Mucosa of stomach (tissue), 1 donor: ENCODE data around the gene NTM.

ENCODE experiments used
- H3K27me3 ChIP-seq: one replicate; pipeline ENCODE4 v1.7.0; 2013; ENCODE audit warnings: mild to moderate bottlenecking, low read length; ENCODE audit not compliant: control insufficient read depth, insufficient read depth
- H3K36me3 ChIP-seq: one replicate; pipeline ENCODE4 v1.7.0; 2013; ENCODE audit warnings: low read length; ENCODE audit not compliant: control insufficient read depth, insufficient read depth
- H3K4me1 ChIP-seq: one replicate; pipeline ENCODE4 v1.7.0; 2013; ENCODE audit warnings: mild to moderate bottlenecking, low read length; ENCODE audit not compliant: control insufficient read depth, insufficient read depth
- H3K4me3 ChIP-seq: one replicate; pipeline ENCODE4 v1.7.0; 2013; ENCODE audit warnings: low read length
- H3K9ac ChIP-seq: one replicate; pipeline ENCODE4 v1.7.0; 2013; ENCODE audit warnings: mild to moderate bottlenecking, low read length, moderate library complexity
- H3K9me3 ChIP-seq: one replicate; pipeline ENCODE4 v1.7.0; 2013; ENCODE audit warnings: mild to moderate bottlenecking, low read length, moderate library complexity; ENCODE audit not compliant: control insufficient read depth
- donor health status: Pancreatic carcinoma.

The NTM gene

GRCh38 chr11:131470216-131470925 is 100.0 kb downstream of the NTM start:
- Histone ChIP-seq H3K27me3 (no peaks in the 10 kb centered on the region), H3K9ac (no peak overlapping the region), H3K4me3 (no peak overlapping the region), H3K4me1 (no peaks in the 10 kb centered on the region), H3K9me3 (no peaks in the 10 kb centered on the region), H3K36me3 (no peaks in the 10 kb centered on the region)

GRCh38 chr11:131471976-131472375 is 101.6 kb downstream of the NTM start:
- Histone ChIP-seq H3K4me1 (no peaks in the 10 kb centered on the region), H3K9ac (no peak overlapping the region), H3K9me3 (no peaks in the 10 kb centered on the region), H3K27me3 (no peaks in the 10 kb centered on the region), H3K4me3 (no peak overlapping the region), H3K36me3 (no peaks in the 10 kb centered on the region)

DNA sequence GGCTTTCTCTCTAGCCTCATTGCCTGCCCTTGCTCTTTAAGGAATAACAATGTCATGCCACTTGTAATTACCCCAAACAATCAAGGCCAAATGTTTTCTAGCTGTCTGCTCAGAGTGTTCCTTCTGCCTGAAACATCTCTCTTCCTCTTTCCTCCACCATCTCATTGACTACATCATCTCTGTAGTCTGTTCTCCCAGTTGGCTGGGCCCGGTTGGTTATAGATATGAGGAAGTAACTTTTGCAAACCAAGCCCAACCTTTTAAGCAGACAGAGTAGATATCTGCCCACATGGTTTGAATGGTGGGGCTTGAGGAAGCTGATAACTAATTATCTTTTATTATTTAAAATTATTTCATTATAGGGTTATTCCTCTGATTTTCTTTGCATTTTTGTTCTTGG is 104.5 kb downstream of the NTM start:
- H3K4me1 ChIP-seq: no peaks in the 10 kb centered on the region
- no peak overlapping the region for H3K4me3 ChIP-seq
- H3K36me3 ChIP-seq: no peaks in the 10 kb centered on the region
- no peaks in the 10 kb centered on the region for H3K9me3 ChIP-seq
- no peak overlapping the region for H3K9ac ChIP-seq
- no peaks in the 10 kb centered on the region for H3K27me3 ChIP-seq

GRCh38 chr11:131476266-131476665 is 105.9 kb downstream of the NTM start:
- no peaks in the 10 kb centered on the region for H3K9me3 ChIP-seq
- no peak overlapping the region for H3K9ac ChIP-seq
- H3K4me3 ChIP-seq: no peak overlapping the region
- no peaks in the 10 kb centered on the region for H3K36me3 ChIP-seq
- H3K4me1 ChIP-seq: no peaks in the 10 kb centered on the region
- H3K27me3 ChIP-seq: no peaks in the 10 kb centered on the region

- Histone ChIP-seq H3K9ac (no peak overlapping the region), H3K4me1 (no peaks in the 10 kb centered on the region), H3K9me3 (no peaks in the 10 kb centered on the region), H3K36me3 (no peaks in the 10 kb centered on the region), H3K4me3 (no peak overlapping the region), H3K27me3 (no peaks in the 10 kb centered on the region)
Measured at GRCh38 chr11:131478341-131478740, 107.9 kb downstream of the NTM start.

GRCh38 chr11:131481303-131481702 is 110.9 kb downstream of the NTM start:
- Histone ChIP-seq H3K27me3 (no peaks in the 10 kb centered on the region), H3K9me3 (no peaks in the 10 kb centered on the region), H3K9ac (no peak overlapping the region), H3K4me3 (no peak overlapping the region), H3K4me1 (no peaks in the 10 kb centered on the region), H3K36me3 (no peaks in the 10 kb centered on the region)

DNA sequence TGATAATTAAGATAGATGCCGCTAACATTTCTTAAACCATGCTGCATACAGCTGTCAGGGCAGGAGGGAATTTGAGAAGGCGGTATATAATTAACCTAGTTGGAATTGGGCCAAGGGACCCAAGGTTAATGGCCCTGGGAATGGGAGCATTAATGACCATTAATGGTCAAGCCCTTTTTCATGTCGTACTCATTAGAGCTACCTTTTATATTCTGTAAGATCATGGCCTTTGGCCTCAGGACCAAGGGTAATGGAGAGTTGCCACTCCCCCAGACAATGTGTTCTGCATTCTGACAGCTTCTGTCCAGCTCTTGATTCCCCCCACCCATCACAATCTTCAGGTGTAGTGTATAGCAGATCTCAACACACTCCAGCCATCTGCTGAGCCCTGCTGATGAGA is 111.6 kb downstream of the NTM start:
- Histone ChIP-seq H3K36me3 (no peaks in the 10 kb centered on the region), H3K4me1 (no peaks in the 10 kb centered on the region), H3K9me3 (no peaks in the 10 kb centered on the region), H3K9ac (no peak overlapping the region), H3K27me3 (no peaks in the 10 kb centered on the region), H3K4me3 (no peak overlapping the region)

DNA sequence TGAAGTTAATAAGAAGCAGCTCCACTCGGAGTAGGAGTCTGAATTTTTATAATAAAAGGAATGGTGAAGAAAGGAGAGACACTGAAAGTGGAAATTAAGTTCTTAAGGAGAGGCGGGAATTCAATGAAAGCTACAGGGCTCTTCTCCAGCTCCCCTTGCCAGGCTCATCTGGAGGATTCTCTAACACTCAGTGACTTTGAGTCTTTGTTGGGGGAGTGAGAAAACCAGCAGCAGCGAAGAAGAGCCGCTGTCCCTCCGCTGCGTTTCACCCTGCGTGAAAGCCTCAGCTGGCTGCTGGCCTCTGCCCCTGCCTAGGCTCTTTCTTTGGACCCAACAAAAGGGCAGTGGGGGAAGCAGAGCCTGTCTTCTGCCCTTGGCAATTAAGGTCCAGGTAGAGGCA is 113.0 kb downstream of the NTM start:
- no peaks in the 10 kb centered on the region for H3K27me3 ChIP-seq
- no peaks in the 10 kb centered on the region for H3K36me3 ChIP-seq
- H3K9ac ChIP-seq: no peak overlapping the region
- no peak overlapping the region for H3K4me3 ChIP-seq
- no peaks in the 10 kb centered on the region for H3K4me1 ChIP-seq
- H3K9me3 ChIP-seq: no peaks in the 10 kb centered on the region

DNA sequence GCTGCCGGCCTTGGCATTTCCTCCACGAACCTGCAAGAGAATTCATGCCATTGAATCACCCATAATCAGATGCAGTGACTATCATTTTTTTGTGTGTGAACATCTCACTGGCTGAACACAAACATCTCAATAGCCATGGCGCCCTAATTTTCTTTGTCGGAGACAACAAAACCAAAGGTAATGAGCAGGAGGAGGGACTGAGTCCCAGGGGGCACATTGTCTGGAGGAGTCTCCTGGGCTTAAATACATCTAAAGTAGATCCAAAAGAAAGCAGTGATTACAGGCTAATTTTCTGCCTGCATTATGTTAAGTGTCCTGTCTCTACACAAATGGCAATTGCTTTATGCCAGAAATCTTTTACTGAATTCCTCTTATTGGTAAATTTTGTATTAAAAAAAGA is 113.5 kb downstream of the NTM start:
- no peaks in the 10 kb centered on the region for H3K9me3 ChIP-seq
- no peaks in the 10 kb centered on the region for H3K4me1 ChIP-seq
- no peaks in the 10 kb centered on the region for H3K36me3 ChIP-seq
- no peak overlapping the region for H3K4me3 ChIP-seq
- no peaks in the 10 kb centered on the region for H3K27me3 ChIP-seq
- no peak overlapping the region for H3K9ac ChIP-seq

DNA sequence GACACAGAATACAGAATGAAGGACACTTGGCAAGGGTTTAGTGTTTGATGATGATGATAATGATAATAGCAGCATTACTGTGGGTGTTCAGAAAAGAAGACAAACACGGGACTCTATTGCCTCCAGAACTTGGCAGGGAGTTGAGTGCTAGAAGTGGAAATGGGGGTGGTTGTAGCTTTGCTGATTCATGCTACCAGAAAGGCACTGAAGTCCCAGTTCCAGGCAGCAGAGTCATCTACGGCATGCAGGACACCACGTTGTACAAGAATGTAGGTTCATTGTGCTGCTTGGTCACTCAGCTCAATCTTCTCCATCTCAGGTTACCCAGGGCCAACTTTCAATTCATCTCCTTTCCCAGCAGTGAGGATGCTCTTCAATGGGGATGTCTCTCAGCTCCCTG is 115.7 kb downstream of the NTM start:
- Histone ChIP-seq H3K9me3 (no peaks in the 10 kb centered on the region), H3K36me3 (no peaks in the 10 kb centered on the region), H3K4me3 (no peak overlapping the region), H3K9ac (no peak overlapping the region), H3K27me3 (no peaks in the 10 kb centered on the region), H3K4me1 (no peaks in the 10 kb centered on the region)

DNA sequence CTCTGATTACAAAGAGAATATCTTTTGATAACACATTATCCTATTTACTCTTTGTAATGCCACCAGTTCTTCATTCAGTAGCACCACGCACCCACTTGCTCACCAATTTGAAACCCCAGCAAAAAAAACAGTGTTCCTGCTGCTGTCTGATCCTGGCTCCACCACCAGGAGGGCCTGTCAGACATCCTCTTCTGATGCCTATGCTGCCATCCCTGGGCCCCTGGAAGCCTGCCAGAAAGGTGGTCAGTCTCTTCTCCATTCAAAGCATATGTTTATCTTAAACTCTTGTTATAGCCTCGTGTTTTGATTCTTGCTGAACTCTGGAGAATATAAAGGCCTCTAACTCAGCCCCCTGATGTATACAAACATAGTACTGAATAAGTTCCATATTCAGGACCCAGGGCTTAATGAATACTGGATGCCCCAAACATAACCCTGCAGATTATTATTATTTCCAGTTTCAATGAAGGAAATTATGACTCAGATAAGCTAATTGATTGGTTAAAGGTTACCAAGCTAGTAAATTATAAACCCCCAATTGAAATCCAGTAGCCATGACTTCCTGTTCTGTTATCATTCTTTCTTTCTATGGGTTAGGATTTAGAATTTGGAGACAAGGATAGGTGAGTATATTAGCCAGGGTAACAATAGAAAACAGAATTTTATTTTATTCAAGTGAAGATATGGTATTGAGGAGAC is 116.7 kb downstream of the NTM start:
- Histone ChIP-seq H3K4me3 (no peak overlapping the region), H3K9me3 (no peaks in the 10 kb centered on the region), H3K27me3 (no peaks in the 10 kb centered on the region), H3K36me3 (no peaks in the 10 kb centered on the region), H3K4me1 (no peaks in the 10 kb centered on the region), H3K9ac (no peak overlapping the region)

DNA sequence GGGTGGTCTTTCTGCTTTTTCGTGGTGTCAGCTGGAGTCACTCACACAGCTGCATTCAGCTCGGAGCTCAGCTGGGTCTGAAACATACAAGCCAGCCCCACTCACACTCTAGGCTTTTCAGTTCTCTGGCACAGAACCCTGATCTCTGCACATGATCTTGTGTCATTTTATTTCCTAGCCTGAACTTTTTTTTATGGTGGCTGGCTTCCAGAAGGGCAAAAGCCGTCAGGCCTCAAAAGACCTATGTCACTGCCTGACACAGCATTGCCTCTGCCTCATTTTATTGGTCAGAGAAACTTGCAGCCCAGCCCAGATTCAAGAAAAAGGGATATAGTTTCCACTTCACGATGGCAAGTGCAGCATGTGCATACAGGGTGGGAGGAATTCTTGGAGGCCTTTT is 117.8 kb downstream of the NTM start:
- no peaks in the 10 kb centered on the region for H3K27me3 ChIP-seq
- H3K9me3 ChIP-seq: no peaks in the 10 kb centered on the region
- no peak overlapping the region for H3K4me3 ChIP-seq
- no peaks in the 10 kb centered on the region for H3K36me3 ChIP-seq
- no peaks in the 10 kb centered on the region for H3K4me1 ChIP-seq
- no peak overlapping the region for H3K9ac ChIP-seq
